ENCODE measurements around the gene NT5DC1. TPM values are rescaled to one million over a fixed set of nuclear protein-coding genes. Genes with fewer than 3 reads are reported as not detected.

The NT5DC1 gene
- total and polyA plus RNA-seq, 2 experiments from 2014 or later = 27.0 to 29.8 TPM

DNA sequence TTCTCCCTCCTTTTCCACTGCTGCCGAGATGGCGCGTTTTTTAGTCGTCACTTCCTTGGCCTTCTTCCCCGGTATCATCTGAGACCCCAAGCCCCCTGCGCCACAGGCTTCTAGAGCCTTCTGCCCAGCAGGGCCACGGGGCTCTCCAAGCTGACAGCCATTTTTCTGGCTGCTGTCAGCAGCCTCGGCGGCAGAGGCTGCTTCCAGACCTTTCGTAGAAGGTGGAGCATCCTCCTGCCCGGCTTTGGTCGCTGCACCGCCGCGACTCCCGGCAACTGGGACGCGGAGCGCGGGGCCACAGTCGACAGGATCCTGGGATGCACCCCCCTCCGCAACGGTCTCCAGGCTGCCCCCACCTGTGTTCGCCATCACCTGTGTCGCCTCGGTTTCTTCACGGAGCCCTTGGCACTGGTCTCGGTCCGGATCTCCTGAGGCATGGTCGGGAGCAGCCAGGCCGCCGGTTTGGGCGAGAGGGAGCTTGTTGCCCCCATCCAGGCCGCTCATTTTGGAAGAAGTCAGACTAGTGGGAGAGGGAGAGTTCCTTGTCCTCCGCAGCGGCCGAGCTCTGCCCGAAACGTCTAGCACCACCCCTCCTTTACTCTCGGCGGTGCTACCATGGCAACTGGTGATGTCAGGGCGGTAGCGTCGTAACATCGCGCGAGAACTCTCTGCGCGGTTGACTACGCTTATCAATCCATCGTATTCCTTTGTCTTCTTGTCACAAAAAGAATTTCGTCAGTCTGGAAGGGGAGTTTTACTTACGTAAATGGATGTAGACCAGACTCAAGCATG is 153.0 kb downstream of the NT5DC1 start, which contains the start of gene TSPYL4:
Gene TSPYL4 (minus strand): TSS at position 571 of the 792 bp plus-strand sequence. CDS start 67 bp downstream, at position 504.
- no peaks in the 10 kb centered on the region for H3K27me3 Mint-ChIP-seq (ENCODE audit: insufficient read depth, low read depth, poor library complexity)

DNA sequence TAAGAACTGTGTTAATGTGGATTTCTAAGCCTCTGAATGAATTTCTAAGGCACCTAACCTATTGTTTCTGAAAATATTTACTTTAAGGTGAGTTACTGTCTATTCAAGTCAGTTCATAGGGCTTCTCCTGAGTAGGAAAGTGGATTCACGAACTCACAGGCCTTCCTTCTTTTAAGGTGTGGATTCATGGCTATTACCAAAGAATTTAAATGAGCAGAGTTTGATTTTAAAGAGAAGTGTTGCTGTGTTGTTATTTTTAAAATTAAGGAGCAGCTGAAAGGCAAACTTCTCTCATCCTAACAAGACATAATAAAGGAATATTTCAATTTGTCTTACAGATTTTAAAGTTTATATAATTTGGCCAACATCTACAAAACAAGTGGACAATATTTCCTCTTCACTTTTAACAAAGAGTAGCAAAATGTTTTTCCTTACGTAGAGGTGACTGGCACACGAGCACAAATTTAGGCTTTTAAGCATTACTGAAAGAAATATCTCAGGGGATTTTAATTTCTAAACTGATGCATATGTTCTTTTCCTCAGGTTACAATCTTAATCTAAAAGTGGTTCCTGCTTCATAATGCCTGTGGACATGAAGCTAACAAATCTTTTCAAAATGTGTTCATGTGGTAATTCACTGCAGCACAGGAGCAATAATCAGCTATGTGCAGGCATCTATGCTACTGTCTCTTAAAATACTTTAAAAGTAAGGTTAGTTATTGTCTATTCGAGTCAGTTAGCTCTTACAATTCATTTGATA is 153.8 kb downstream of the NT5DC1 start:
- peaks cover 27% of the 10 kb centered on the region for H3K4me1 Mint-ChIP-seq

More for the DNA sequence above, 153.0 kb downstream of the NT5DC1 start, which contains the start of gene TSPYL4:
- TF ChIP-seq ZNF114 (CRISPR knock-in tag; IDR thresholded peaks at IDR 0.05) = no peak
- peak; percentile 91 for TF ChIP-seq CREB1 (CRISPR knock-in tag; IDR thresholded peaks at IDR 0.05; ENCODE audit: low read depth)
- TF ChIP-seq POLR2AphosphoS5 (IDR thresholded peaks at IDR 0.05; ENCODE audit: low read depth) = peak; percentile 79
- Mint-ChIP-seq H3K9me3 (no peaks in the 10 kb centered on the region), H3K4me1 (peaks cover 29% of the 10 kb centered on the region), H3K27ac (no peak within 1 kb of the TSS), H3K36me3 (ENCODE audit: low read depth) (peaks cover 7% of the 10 kb centered on the region), H3K4me3 (no peak within 1 kb of the TSS)
- Histone ChIP-seq H2AFZ (peak within 1 kb of the TSS; percentile 24), H3K36me3 (ENCODE audit: insufficient read depth) (no peaks in the 10 kb centered on the region), H4K20me1 (replicated peaks; ENCODE audit: insufficient read depth) (no peaks in the 10 kb centered on the region), H3K4me2 (peak within 1 kb of the TSS; percentile 79), H3K27me3 (ENCODE audit: insufficient read depth) (no peaks in the 10 kb centered on the region), H3K4me1 (ENCODE audit: insufficient read depth) (peaks cover 41% of the 10 kb centered on the region), H3K79me2 (replicated peaks; ENCODE audit: insufficient read depth) (peaks cover 35% of the 10 kb centered on the region), H3K9me2 (ENCODE audit: insufficient read depth) (no peaks in the 10 kb centered on the region), H3K4me3 (peak within 1 kb of the TSS; percentile 75), H3K27ac (ENCODE audit: low read depth) (peak within 1 kb of the TSS; percentile 77), H3F3A (replicated peaks; ENCODE audit: low read depth) (no peaks in the 10 kb centered on the region)
- ATAC-seq (peak; percentile 95), DNase-seq (ENCODE audit: low spot score) (peak; percentile 99)

DNA sequence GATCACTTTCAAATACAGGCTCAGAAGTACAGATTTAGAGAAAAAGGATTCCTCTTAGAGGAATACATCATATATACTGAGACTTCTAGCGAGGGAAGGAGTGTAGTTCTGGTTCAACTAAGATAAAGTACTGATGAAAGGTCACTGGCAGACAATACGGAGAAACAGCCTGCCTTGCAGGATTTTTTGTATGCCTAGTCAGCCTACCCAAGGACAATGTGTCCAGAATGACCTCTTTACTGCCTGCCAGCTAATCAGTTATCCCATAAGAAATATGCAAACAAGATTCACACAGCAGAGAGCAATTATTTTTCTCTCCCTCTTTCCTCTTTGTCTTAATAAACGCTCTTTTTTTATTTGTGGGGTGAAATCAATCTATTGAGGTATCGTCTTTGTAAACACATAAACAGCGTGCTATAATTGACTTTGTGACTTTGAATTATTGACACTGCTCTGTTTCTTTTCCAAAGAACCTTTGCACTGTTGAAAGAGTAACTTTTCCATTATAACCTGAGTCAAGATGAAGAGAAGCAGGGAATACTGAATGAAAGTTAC is 154.7 kb downstream of the NT5DC1 start:
- Mint-ChIP-seq H3K4me3 (no peak overlapping the region), H3K36me3 (ENCODE audit: low read depth) (peaks cover 7% of the 10 kb centered on the region), H3K27ac (no peak overlapping the region), H3K9me3 (no peaks in the 10 kb centered on the region), H3K4me1 (peaks cover 22% of the 10 kb centered on the region), H3K27me3 (ENCODE audit: insufficient read depth, low read depth, poor library complexity) (no peaks in the 10 kb centered on the region)
- Histone ChIP-seq H3K36me3 (ENCODE audit: insufficient read depth) (no peaks in the 10 kb centered on the region), H3K27me3 (ENCODE audit: insufficient read depth) (no peaks in the 10 kb centered on the region), H3K4me2 (peak overlapping the region; percentile 68; the same call in 1 of the 2 replicates), H3K27ac (ENCODE audit: low read depth) (no peak overlapping the region), H3K4me1 (ENCODE audit: insufficient read depth) (peaks cover 33% of the 10 kb centered on the region), H3F3A (replicated peaks; ENCODE audit: low read depth) (no peaks in the 10 kb centered on the region), H2AFZ (no peak overlapping the region), H3K9me2 (ENCODE audit: insufficient read depth) (no peaks in the 10 kb centered on the region), H4K20me1 (replicated peaks; ENCODE audit: insufficient read depth) (no peaks in the 10 kb centered on the region), H3K4me3 (peak overlapping the region; percentile 75; the same call in 1 of the 2 replicates), H3K79me2 (replicated peaks; ENCODE audit: insufficient read depth) (peaks cover 23% of the 10 kb centered on the region)
- ATAC-seq (no peak), DNase-seq (ENCODE audit: low spot score) (no peak)
- TF ChIP-seq ZNF331 (CRISPR knock-in tag; IDR thresholded peaks at IDR 0.05; ENCODE audit: low read depth) = no peak
- TF ChIP-seq, protein P1, sequence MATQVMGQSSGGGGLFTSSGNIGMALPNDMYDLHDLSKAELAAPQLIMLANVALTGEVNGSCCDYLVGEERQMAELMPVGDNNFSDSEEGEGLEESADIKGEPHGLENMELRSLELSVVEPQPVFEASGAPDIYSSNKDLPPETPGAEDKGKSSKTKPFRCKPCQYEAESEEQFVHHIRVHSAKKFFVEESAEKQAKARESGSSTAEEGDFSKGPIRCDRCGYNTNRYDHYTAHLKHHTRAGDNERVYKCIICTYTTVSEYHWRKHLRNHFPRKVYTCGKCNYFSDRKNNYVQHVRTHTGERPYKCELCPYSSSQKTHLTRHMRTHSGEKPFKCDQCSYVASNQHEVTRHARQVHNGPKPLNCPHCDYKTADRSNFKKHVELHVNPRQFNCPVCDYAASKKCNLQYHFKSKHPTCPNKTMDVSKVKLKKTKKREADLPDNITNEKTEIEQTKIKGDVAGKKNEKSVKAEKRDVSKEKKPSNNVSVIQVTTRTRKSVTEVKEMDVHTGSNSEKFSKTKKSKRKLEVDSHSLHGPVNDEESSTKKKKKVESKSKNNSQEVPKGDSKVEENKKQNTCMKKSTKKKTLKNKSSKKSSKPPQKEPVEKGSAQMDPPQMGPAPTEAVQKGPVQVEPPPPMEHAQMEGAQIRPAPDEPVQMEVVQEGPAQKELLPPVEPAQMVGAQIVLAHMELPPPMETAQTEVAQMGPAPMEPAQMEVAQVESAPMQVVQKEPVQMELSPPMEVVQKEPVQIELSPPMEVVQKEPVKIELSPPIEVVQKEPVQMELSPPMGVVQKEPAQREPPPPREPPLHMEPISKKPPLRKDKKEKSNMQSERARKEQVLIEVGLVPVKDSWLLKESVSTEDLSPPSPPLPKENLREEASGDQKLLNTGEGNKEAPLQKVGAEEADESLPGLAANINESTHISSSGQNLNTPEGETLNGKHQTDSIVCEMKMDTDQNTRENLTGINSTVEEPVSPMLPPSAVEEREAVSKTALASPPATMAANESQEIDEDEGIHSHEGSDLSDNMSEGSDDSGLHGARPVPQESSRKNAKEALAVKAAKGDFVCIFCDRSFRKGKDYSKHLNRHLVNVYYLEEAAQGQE (IDR thresholded peaks at IDR 0.05; ENCODE audit: unreplicated experiment) = no peak
- TF ChIP-seq EZH2 (IDR thresholded peaks at IDR 0.05; ENCODE audit: low read depth, unreplicated experiment) = no peak
- TF ChIP-seq JUNB (IDR thresholded peaks at IDR 0.05; ENCODE audit: unreplicated experiment) = no peak
- TF ChIP-seq, protein P2, sequence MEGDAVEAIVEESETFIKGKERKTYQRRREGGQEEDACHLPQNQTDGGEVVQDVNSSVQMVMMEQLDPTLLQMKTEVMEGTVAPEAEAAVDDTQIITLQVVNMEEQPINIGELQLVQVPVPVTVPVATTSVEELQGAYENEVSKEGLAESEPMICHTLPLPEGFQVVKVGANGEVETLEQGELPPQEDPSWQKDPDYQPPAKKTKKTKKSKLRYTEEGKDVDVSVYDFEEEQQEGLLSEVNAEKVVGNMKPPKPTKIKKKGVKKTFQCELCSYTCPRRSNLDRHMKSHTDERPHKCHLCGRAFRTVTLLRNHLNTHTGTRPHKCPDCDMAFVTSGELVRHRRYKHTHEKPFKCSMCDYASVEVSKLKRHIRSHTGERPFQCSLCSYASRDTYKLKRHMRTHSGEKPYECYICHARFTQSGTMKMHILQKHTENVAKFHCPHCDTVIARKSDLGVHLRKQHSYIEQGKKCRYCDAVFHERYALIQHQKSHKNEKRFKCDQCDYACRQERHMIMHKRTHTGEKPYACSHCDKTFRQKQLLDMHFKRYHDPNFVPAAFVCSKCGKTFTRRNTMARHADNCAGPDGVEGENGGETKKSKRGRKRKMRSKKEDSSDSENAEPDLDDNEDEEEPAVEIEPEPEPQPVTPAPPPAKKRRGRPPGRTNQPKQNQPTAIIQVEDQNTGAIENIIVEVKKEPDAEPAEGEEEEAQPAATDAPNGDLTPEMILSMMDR (conservative IDR thresholded peaks at IDR 0.05; ENCODE audit: low read depth in 2 of 2) = no peak

More for the DNA sequence above, 153.8 kb downstream of the NT5DC1 start:
- peaks cover 41% of the 10 kb centered on the region for H3K4me1 ChIP-seq (ENCODE audit: insufficient read depth)
- no peaks in the 10 kb centered on the region for H3K9me2 ChIP-seq (ENCODE audit: insufficient read depth)
- DNase-seq (ENCODE audit: low spot score) = no peak
- Mint-ChIP-seq H3K36me3 (ENCODE audit: low read depth) (peaks cover 7% of the 10 kb centered on the region), H3K4me3 (no peak overlapping the region), H3K27me3 (ENCODE audit: insufficient read depth, low read depth, poor library complexity) (no peaks in the 10 kb centered on the region), H3K9me3 (no peaks in the 10 kb centered on the region), H3K27ac (no peak overlapping the region)
- H3K27ac ChIP-seq (ENCODE audit: low read depth) = peak overlapping the region; percentile 77
- peak overlapping the region; percentile 75 for H3K4me3 ChIP-seq
- no peaks in the 10 kb centered on the region for H3K36me3 ChIP-seq (ENCODE audit: insufficient read depth)
- no peak; the same call in 2 of the 3 replicates for ATAC-seq
- H3K4me2 ChIP-seq = peak overlapping the region; percentile 68
- H2AFZ ChIP-seq = no peak overlapping the region
- no peak for TF ChIP-seq ZNF114 (CRISPR knock-in tag; IDR thresholded peaks at IDR 0.05)
- H4K20me1 ChIP-seq (replicated peaks; ENCODE audit: insufficient read depth) = no peaks in the 10 kb centered on the region
- no peaks in the 10 kb centered on the region for H3F3A ChIP-seq (replicated peaks; ENCODE audit: low read depth)
- H3K79me2 ChIP-seq (replicated peaks; ENCODE audit: insufficient read depth) = peaks cover 31% of the 10 kb centered on the region
- no peaks in the 10 kb centered on the region for H3K27me3 ChIP-seq (ENCODE audit: insufficient read depth)

All from GM23338 (cell line).